Heart right ventricle (tissue), 16 donors: ENCODE results near the gene DGUOK. TPM values are rescaled to one million over a fixed set of nuclear protein-coding genes. Genes with fewer than 3 reads are reported as not detected.

Experiments
- ATAC-seq, 8 donors: fragments of 200-7000 bp; cut with Tn5 transposase; one replicate each; pipeline ENCODE4 v1.9.1; 2020; ENCODE audit warnings: mild to moderate bottlenecking in 8 of 8, moderate library complexity in 8 of 8, moderate number of reproducible peaks in 1 of 8
- DNase-seq, 2 donors: peaks; one replicate each; pipeline ENCODE4 v3.0.0-alpha.2; 2020
- H3K27ac ChIP-seq, 10 donors: fragments of 200-600 bp; sonication (generic) in 2 of 10; one replicate each; pipeline versions ENCODE4 v1.5.0 to v1.8.0; 2020 to 2022; ENCODE audit warnings: mild to moderate bottlenecking in 3 of 10
- H3K27me3 ChIP-seq, 7 donors: fragments of 200-600 bp; one replicate each; pipeline ENCODE4 v1.8.0; 2021 to 2022; ENCODE audit warnings: mild to moderate bottlenecking in 2 of 7
- H3K36me3 ChIP-seq, 9 donors: fragments of 200-600 bp; sonication (generic) in 1 of 9; one replicate each; pipeline versions ENCODE4 v1.5.0 to v1.8.0; 2020 to 2022; ENCODE audit warnings: mild to moderate bottlenecking in 2 of 9
- H3K4me1 ChIP-seq, 9 donors: fragments of 200-600 bp; sonication (generic) in 1 of 9; one replicate each; pipeline versions ENCODE4 v1.5.0 to v1.8.0; 2020 to 2022; ENCODE audit warnings: mild to moderate bottlenecking in 4 of 9
- H3K4me3 ChIP-seq, 10 donors: fragments of 200-600 bp; sonication (generic) in 2 of 10; one replicate each; pipeline versions ENCODE4 v1.5.0 to v1.8.0; 2020 to 2022; ENCODE audit warnings: mild to moderate bottlenecking in 7 of 10, moderate library complexity in 2 of 10
- H3K9me3 ChIP-seq, 11 donors: fragments of 200-600 bp in 10 of 11; sonication (generic) in 2 of 11; one replicate each; pipeline versions ENCODE4 v1.5.0 to v1.8.0; 2013 to 2022; ENCODE audit warnings: mild to moderate bottlenecking in 2 of 11, control low read depth in 1 of 11, moderate library complexity in 1 of 11
- WGBS, 2 donors: extraction: QIAGEN DNeasy Blood & Tissue Kit; methylation state at CpG; one replicate each; pipeline ENCODE4 v1.1.7; 2013; ENCODE audit warnings: inconsistent platforms in 1 of 2; 5-methylcytosine and 5-hydroxymethylcytosine counted together
- intact Hi-C, 10 donors: fragments of 100-400 bp; cut with DNase I; formaldehyde crosslinking; loops; one replicate each; pipeline versions ENCODE4 v1.11.1 to v1.14.2; 2022
- polyA plus RNA-seq, 2 donors: library from polyadenylated mRNA; stranded (reverse); fragments of 200-250 nt; gene quantifications; one replicate each; pipeline ENCODE4 v1.2.3, GENCODE V29; 2013
- total RNA-seq, 10 donors: library from RNA; stranded (reverse); fragmentation: NEBNext Ultra II Directional in 3 of 10; extraction: Animal tissue kit (Norgen Biotek cat#: 25700) in 3 of 10; gene quantifications; one replicate each; pipeline versions ENCODE4 v1.2.1 to v1.2.4, GENCODE V29; 2021 to 2023
- TF ChIP-seq, protein P1 (sequence below), 9 donors: fragments of 200-600 bp; sonication (generic) in 2 of 9; IDR thresholded peaks; one replicate each; pipeline versions ENCODE4 v1.5.0 to v1.8.0; 2021 to 2022; ENCODE audit warnings: antibody characterized with exemption in 9 of 9, mild to moderate bottlenecking in 5 of 9, moderate library complexity in 1 of 9
- donor health status: Arrhythmogenic right ventricular cardiomyopathy.
- donor health status: ischemic (EF 13 %, LVEDD 7.1; RV severe dilation, severe dysfunction).
- donor health status: healthy with polysubstance abuse.
- donor health status: DM: no; HTN: yes; CAD: no.
- donor health status: DM: no; HTN: no; CAD: no.
- donor health status: ischemic (EF 25% LVEDD 6.9; RV normal size, moderate dysfunction).
- donor health status: ischemic (EF 25% LVEDD 5.7; RV mildly dilated, moderate dysfunction).
- donor health status: healthy.
- donor health status: DM: yes; HTN: yes; CAD: no.
- donor health status: Ischemic cardiomyopathy.
- donor health status: ischemic (EF 35%, LVEDD 5.7; RV mildly dilated, moderate dysfunction).
- donor health status: nonischemic (EF 11% LVEDD 7.7; RV severe dilation, severe dysfunction).
- donor health status: DM: yes; HTN: yes; CAD: no.
- donor health status: PGD.
- donor health status: ischemic (EF 29% LVEDD 5.4; RV normal size, mild dysfunction).
- donor health status: nonischemic (EF 23%, LVEDD 6.1; RV moderate dilation, normal function).

DGUOK gene
- total and polyA plus RNA-seq, 12 donors: 18.7 to 56.2 (median 22.7) TPM

DNA sequence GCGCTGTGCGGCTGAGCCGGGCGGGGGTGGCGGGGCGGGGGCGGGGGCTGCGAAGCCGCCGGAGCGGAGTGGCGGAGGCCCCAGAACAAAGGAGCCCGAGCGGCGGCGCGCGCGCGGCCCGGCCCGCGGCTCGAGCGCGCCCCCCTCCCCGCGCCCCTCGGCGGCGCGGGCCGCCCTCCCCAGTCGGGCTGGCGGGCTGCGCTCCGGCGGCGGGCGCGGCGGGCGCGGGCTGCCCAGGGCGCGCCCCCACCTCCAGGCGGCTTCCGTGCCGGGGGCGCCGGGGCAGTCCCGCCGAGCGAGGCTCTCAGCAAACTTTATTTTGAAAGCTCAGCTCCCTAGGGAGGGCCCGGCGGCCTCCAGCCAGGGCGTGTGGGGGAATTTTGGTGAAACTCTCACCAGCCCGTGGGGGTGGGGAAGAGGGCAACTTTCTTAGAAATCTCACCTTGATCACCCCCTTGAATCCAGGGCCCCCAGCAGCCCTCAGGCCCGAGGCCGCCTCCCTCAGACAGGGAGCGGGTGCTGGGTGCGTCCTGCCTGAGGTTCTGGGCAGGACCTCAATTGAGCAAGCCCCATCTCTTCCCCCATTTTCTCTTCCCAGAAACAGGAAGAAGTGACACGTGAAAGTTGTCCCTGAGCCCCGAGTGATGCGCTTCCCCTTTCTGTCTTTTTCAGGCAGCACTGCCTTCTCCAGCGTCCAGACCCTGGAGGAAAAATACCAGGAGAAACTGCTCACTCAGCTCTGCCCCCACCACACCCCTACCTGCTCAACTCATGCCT, 58.8 kb downstream of the DGUOK start:
- WGBS, 2 donors: 3 to 10% methylated on average over 27 to 65 of the region's 66 CpGs
- peak overlapping the region in 8 of 10 donors; percentile 49 to 95 (median 74) for H3K27ac ChIP-seq
- intact Hi-C loops: loop anchor here in 5 of 10 donors (5.0 to 10.0 kb wide), 4 partner anchors 58 to 161 kb away; partner anchors contain the start of genes DGUOK (in 2 of the 5) and STAMBP (in 2 of the 5)

DNA sequence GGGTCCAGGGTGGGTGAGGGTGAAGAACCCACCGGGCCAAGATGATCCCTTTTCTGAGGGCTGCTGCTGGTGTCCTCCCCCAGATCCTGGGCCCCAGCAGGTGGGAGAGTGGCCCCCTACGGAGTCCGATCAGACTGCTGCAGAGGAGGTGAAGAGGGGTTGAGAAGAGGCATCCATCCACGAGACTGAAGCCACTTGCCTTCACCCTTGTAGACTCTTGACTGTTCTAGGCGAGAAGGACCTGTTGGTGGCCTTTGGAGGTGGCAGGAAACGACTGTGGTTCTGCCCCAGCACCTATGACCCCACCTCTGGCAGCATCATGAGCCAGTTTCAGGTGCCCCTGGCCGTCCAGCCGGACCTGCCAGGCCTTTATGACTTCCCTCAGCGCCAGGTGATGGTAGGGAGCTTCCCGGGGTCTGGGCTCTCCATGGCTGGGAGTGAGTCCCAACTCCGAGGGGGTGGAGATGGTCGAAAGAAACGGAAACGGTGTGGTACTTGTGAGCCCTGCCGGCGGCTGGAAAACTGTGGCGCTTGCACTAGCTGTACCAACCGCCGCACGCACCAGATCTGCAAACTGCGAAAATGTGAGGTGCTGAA, 59.5 kb downstream of the DGUOK start:
- Histone ChIP-seq H3K4me1 (peaks cover 12 to 73% (median 59%) of the 10 kb centered on the region in 9 donors), H3K9me3 (no peaks in the 10 kb centered on the region), H3K36me3 (peaks cover 0 to 11% (median 0%) of the 10 kb centered on the region in 9 donors), H3K27ac (peak overlapping the region in 5 of 10 donors; percentile 49 to 95 (median 71)), H3K27me3 (no peaks in the 10 kb centered on the region), H3K4me3 (peak overlapping the region in 9 of 10 donors; percentile 46 to 67 (median 62))
- TF ChIP-seq, protein P1, sequence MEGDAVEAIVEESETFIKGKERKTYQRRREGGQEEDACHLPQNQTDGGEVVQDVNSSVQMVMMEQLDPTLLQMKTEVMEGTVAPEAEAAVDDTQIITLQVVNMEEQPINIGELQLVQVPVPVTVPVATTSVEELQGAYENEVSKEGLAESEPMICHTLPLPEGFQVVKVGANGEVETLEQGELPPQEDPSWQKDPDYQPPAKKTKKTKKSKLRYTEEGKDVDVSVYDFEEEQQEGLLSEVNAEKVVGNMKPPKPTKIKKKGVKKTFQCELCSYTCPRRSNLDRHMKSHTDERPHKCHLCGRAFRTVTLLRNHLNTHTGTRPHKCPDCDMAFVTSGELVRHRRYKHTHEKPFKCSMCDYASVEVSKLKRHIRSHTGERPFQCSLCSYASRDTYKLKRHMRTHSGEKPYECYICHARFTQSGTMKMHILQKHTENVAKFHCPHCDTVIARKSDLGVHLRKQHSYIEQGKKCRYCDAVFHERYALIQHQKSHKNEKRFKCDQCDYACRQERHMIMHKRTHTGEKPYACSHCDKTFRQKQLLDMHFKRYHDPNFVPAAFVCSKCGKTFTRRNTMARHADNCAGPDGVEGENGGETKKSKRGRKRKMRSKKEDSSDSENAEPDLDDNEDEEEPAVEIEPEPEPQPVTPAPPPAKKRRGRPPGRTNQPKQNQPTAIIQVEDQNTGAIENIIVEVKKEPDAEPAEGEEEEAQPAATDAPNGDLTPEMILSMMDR (IDR thresholded peaks at IDR 0.05): no peak
- DNase-seq (no peak), ATAC-seq (no peak)
- 95% methylated on average over 21 of the region's 21 CpGs for WGBS, 2 donors
- intact Hi-C loops: loop anchor here in 5 of 10 donors (5.0 to 10.0 kb wide), 4 partner anchors 59 to 161 kb away; partner anchors contain the start of genes DGUOK (in 2 of the 5) and STAMBP (in 2 of the 5)

More for the DNA sequence above, 58.8 kb downstream of the DGUOK start:
- ATAC-seq (peak in 6 of 8 donors; percentile 5 to 27 (median 9)), DNase-seq (peak; percentile 54 to 65)
- H3K36me3 ChIP-seq: peaks cover 0 to 7% (median 0%) of the 10 kb centered on the region in 9 donors
- peak overlapping the region; percentile 34 to 67 (median 61) for H3K4me3 ChIP-seq
- H3K4me1 ChIP-seq: peaks cover 12 to 78% (median 66%) of the 10 kb centered on the region in 9 donors
- TF ChIP-seq, protein P1 (IDR thresholded peaks at IDR 0.05): no peak
- no peaks in the 10 kb centered on the region for H3K27me3 ChIP-seq
- no peaks in the 10 kb centered on the region for H3K9me3 ChIP-seq

DNA sequence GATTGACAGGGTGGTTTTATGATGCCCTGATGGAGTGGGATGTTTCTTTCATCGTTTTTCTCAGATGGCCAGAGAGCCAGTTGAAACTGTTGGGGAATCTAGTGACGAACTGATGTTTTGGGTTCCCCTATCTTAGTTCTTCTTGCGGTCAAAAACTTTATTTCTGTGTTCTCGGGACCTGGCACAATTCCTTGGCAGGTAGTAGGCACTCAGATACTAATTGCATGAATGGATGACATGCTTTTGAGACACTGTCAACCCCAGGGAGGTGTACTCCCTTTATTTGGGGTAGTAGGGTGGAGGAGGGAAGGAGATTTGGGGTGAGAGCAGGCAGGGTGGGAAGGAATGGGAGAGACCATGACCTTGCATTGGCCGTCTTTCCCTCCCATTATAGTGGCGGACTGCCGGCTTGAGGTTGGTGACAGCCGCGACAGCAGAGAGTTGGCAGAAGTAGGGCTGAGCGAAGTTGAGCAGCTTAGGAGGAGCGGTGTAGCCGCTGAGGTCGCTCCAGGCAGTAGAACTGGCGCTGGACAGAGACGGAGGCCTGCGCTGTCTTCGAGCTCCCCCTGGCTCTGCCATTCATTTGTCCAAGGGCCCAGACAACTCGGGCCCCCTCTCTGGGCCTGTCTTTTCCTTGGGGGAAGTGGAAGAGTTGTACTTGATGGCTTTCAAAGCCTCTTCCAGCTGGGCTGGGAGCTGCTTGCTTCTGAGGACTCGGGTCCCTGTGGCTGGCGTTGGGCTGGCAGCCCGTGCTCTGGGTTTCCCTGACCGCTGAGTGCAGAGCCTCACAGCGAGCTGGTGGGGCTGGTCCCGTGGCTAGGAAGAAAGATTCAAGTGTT, 60.6 kb downstream of the DGUOK start:
- Histone ChIP-seq H3K27ac (peak overlapping the region in 4 of 10 donors; percentile 5 to 95 (median 20)), H3K4me1 (peaks cover 12 to 65% (median 47%) of the 10 kb centered on the region in 9 donors)

More for the DNA sequence above, 60.6 kb downstream of the DGUOK start:
- no peaks in the 10 kb centered on the region for H3K9me3 ChIP-seq
- peaks cover 0 to 14% (median 0%) of the 10 kb centered on the region in 9 donors for H3K36me3 ChIP-seq
- no peaks in the 10 kb centered on the region for H3K27me3 ChIP-seq
- 32 to 37% methylated on average over 24 of the region's 24 CpGs for WGBS, 2 donors
- H3K4me3 ChIP-seq: peak overlapping the region in 7 of 10 donors; percentile 2 to 67 (median 22)
- ATAC-seq: peak; percentile 59 to 80 (median 74)
- TF ChIP-seq, protein P1 (IDR thresholded peaks at IDR 0.05): peak in 8 of 9 donors; percentile 14 to 60 (median 50)
- DNase-seq: peak in 1 of 2 donors; percentile 55
- intact Hi-C loops: loop anchor here in 5 of 10 donors (5.0 to 10.0 kb wide), 4 partner anchors 60 to 163 kb away; partner anchors contain the start of genes DGUOK (in 2 of the 5) and STAMBP (in 2 of the 5)
